A549 treated with GW870086 at 1 μM for 4 hours (cell line): ENCODE data around the gene ABCE1. TPM values are rescaled to one million over a fixed set of nuclear protein-coding genes. Genes with fewer than 3 reads are reported as not detected.

Experiments
- total RNA-seq: library from RNA; stranded (reverse); fragments of 200-300 nt; extraction: Qiagen RNA extraction; gene quantifications from 5 replicates; pipeline ENCODE4 v1.2.3, GENCODE V29; 2022; ENCODE audit warnings: low read depth

Gene ABCE1
- total RNA-seq: 64.4 to 113 TPM (median 72.8 TPM) in 5 replicates

DNA sequence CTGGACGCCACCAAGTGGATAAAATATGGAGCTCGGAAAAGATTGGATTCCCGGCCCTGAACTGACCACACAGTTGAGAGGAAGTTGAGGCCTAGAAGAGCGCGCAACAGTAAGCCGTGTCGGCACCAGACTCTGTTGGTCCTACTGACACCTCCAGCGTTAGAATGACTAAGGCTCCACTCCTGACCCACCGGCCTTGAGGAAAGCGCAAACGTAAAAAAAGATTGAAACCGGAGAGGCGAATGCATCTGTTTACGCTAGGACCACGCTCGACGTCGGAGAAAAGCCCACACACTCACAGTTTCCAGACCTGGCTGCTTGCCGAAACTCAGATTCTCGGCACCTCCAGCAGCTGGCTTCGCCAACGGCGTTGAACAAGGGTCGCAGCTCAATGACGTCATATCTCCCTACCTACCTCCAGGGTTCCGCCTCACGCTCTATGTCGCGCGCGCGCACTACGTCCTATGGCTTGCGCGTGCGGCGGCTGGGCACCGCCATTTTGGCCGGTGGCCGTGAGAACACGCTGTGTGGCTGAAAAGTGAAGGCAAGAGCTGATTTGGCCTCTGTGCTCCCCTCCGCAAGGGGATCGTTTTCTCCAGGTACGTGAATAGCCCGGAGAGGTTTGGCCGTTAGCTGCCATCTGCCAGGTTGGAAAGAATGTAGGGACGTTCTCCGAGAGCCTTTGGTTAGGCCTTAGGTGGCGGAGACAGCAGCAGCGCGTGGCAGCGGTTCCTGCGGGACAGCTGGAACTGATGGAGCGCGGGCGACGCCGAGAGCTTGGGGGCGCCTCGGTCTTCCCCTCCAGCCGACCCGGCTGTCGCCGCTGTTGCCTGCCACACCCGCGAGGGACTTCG, at the start of gene ABCE1, which contains the start of gene ANAPC10:
TSS of gene ABCE1 (plus strand) at position 491 of the 854 bp plus-strand sequence. CDS start 6,102 bp downstream, outside the sequence.
TSS of gene ANAPC10 (minus strand) at position 376 of the 854 bp plus-strand sequence. CDS start 2,097 bp downstream, outside the sequence.

Other genes starting within 250 kb of the ABCE1 start
- 10.0 to 17.5 TPM (median 14.1 TPM) in 5 replicates for gene ANAPC10, start 115 bp upstream of the ABCE1 start, total RNA-seq
- gene OTUD4, start 82.3 kb downstream of the ABCE1 start, total RNA-seq: 11.1 to 17.7 TPM (median 15.5 TPM) in 5 replicates